Measurements from ENCODE around the gene CT45A7.
"Not testable (repeated sequence)": the region's sequence is repeated elsewhere in the genome, so short reads cannot be mapped to it uniquely, and the experiment has no call there.

DNA sequence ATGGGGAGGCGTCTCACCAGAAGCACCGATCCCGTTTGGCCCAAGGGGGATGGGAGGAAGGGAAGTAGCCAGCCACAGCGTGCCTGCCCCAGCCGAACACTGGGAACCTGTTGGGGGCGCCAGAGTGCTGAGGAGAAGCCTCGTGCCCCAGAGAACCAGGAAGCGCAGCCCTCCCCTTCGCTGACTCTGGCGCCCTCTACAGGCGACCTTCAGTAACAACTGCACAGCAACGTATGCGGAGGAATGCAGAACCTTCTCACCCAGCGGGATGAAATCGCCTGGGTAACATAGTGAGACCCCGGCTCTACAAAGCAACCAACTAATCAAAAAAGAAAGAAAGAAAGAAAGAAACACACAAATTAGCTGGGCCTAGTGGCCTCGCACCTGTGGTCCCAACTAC, at the start of gene CT45A7:
- TF ChIP-seq POLR2A (IDR thresholded peaks at IDR 0.05; ENCODE audit: control extremely low read depth in 1 of 2, low read depth in 2 of 2, low read length in 2 of 2); GTF2F1 (IDR thresholded peaks at IDR 0.05; ENCODE audit: borderline replicate concordance, low read depth, low read length); CTCF (IDR thresholded peaks at IDR 0.05; ENCODE audit: control extremely low read depth in 1 of 3, insufficient read depth in 1 of 3, low read depth in 1 of 3, low read length in 3 of 3); PHF8 (conservative IDR thresholded peaks at IDR 0.05; ENCODE audit: low read depth, low read length): not testable (repeated sequence)

All from H1 (cell line).